HEK293 (cell line): ENCODE results near the gene ZNF442.

Source experiments
- EGR2 ChIP-seq: fragments of 450-650 bp; formaldehyde crosslinking; IDR thresholded peaks from 2 replicates; pipeline ENCODE4 v1.5.1; 2016; ENCODE audit warnings: low read depth, missing biosample characterization, missing genetic modification characterization
- GLI2 ChIP-seq: fragments of 450-650 bp; formaldehyde crosslinking; IDR thresholded peaks from 2 replicates; pipeline ENCODE4; 2017; ENCODE audit warnings: missing biosample characterization, missing genetic modification characterization, low read depth, borderline replicate concordance
- HOXA7 ChIP-seq: sonication (generic); formaldehyde crosslinking; IDR thresholded peaks from 2 replicates; pipeline ENCODE4 v1.8.1; 2022; ENCODE audit warnings: missing genetic modification reagents, borderline replicate concordance
- KLF16 ChIP-seq: fragments of 450-650 bp; formaldehyde crosslinking; IDR thresholded peaks from 2 replicates; pipeline ENCODE4 v1.5.1; 2017; ENCODE audit warnings: missing biosample characterization, missing genetic modification characterization
- KLF7 ChIP-seq: fragments of 450-650 bp; formaldehyde crosslinking; IDR thresholded peaks from 2 replicates; pipeline ENCODE4 v1.5.1; 2016; ENCODE audit warnings: missing biosample characterization, missing genetic modification characterization, borderline replicate concordance
- KLF9 ChIP-seq: fragments of 450-650 bp; formaldehyde crosslinking; IDR thresholded peaks from 2 replicates; pipeline ENCODE4 v1.5.1; 2016; ENCODE audit warnings: missing biosample characterization, missing genetic modification characterization, low read depth
- OVOL3 ChIP-seq: fragments of 450-650 bp; formaldehyde crosslinking; IDR thresholded peaks from 2 replicates; pipeline ENCODE4 v1.5.1; 2016; ENCODE audit warnings: missing biosample characterization, missing genetic modification characterization
- SETDB1 ChIP-seq: IDR thresholded peaks from one replicate; pipeline ENCODE4 v1.6.1; 2017; ENCODE audit warnings: mild to moderate bottlenecking, low read length, moderate library complexity, mixed read lengths; ENCODE audit not compliant: insufficient read length
- ZBTB17 ChIP-seq: fragments of 450-650 bp; formaldehyde crosslinking; IDR thresholded peaks from 2 replicates; pipeline ENCODE4 v1.5.1; 2016; ENCODE audit warnings: missing biosample characterization, missing genetic modification characterization
- ZBTB7A ChIP-seq: fragments of 450-650 bp; formaldehyde crosslinking; IDR thresholded peaks from 2 replicates; pipeline ENCODE4 v1.5.1; 2016; ENCODE audit warnings: low read depth, missing biosample characterization, missing genetic modification characterization
- ZFHX2 ChIP-seq: fragments of 450-650 bp; formaldehyde crosslinking; conservative IDR thresholded peaks from 2 replicates; pipeline ENCODE4 v1.5.1; 2016; ENCODE audit warnings: missing biosample characterization, missing genetic modification characterization
- ZIC2 ChIP-seq: fragments of 450-650 bp; formaldehyde crosslinking; IDR thresholded peaks from 2 replicates; pipeline ENCODE4 v1.5.1; 2016; ENCODE audit warnings: missing biosample characterization, missing genetic modification characterization
- ZNF112 ChIP-seq: fragments of 450-650 bp; formaldehyde crosslinking; IDR thresholded peaks from 2 replicates; pipeline ENCODE4 v1.5.0; 2017; ENCODE audit warnings: missing biosample characterization, missing genetic modification characterization
- ZNF140 ChIP-seq: fragments of 450-650 bp; formaldehyde crosslinking; IDR thresholded peaks from 2 replicates; pipeline ENCODE4 v1.5.1; 2016; ENCODE audit warnings: missing biosample characterization, missing genetic modification characterization
- ZNF169 ChIP-seq: fragments of 450-650 bp; formaldehyde crosslinking; IDR thresholded peaks from 2 replicates; pipeline ENCODE4 v1.5.1; 2016; ENCODE audit warnings: missing biosample characterization, missing genetic modification characterization
- ZNF174 ChIP-seq: fragments of 450-650 bp; formaldehyde crosslinking; IDR thresholded peaks from 2 replicates; pipeline ENCODE4 v1.5.0; 2017; ENCODE audit warnings: missing biosample characterization, mild to moderate bottlenecking, missing genetic modification characterization
- ZNF2 ChIP-seq: fragments of 450-650 bp; formaldehyde crosslinking; IDR thresholded peaks from 2 replicates; pipeline ENCODE4 v1.5.1; 2016; ENCODE audit warnings: missing biosample characterization, missing genetic modification characterization
- ZNF211 ChIP-seq: fragments of 450-650 bp; formaldehyde crosslinking; IDR thresholded peaks from 2 replicates; pipeline ENCODE4 v1.5.1; 2016; ENCODE audit warnings: low read depth, missing biosample characterization, missing genetic modification characterization
- ZNF214 ChIP-seq: fragments of 450-650 bp; formaldehyde crosslinking; IDR thresholded peaks from 2 replicates; pipeline ENCODE4 v1.5.1; 2017; ENCODE audit warnings: missing biosample characterization, mild to moderate bottlenecking, missing genetic modification characterization, borderline replicate concordance
- ZNF23 ChIP-seq: fragments of 450-650 bp; formaldehyde crosslinking; IDR thresholded peaks from 2 replicates; pipeline ENCODE4 v1.5.1; 2016; ENCODE audit warnings: missing biosample characterization, missing genetic modification characterization, borderline replicate concordance
- ZNF366 ChIP-seq: fragments of 450-650 bp; formaldehyde crosslinking; conservative IDR thresholded peaks from 2 replicates; pipeline ENCODE4 v1.5.1; 2016; ENCODE audit warnings: missing biosample characterization, missing genetic modification characterization
- ZNF391 ChIP-seq: fragments of 450-650 bp; formaldehyde crosslinking; IDR thresholded peaks from 2 replicates; pipeline ENCODE4 v1.5.1; 2016; ENCODE audit warnings: low read depth, missing biosample characterization, missing genetic modification characterization, borderline replicate concordance
- ZNF394 ChIP-seq: fragments of 450-650 bp; formaldehyde crosslinking; IDR thresholded peaks from 2 replicates; pipeline ENCODE4 v1.5.1; 2016; ENCODE audit warnings: missing biosample characterization, missing genetic modification characterization, mild to moderate bottlenecking, moderate library complexity, borderline replicate concordance
- ZNF501 ChIP-seq: fragments of 450-650 bp; formaldehyde crosslinking; IDR thresholded peaks from 2 replicates; pipeline ENCODE4 v1.5.1; 2016; ENCODE audit warnings: missing biosample characterization, missing genetic modification characterization
- ZNF510 ChIP-seq: fragments of 450-650 bp; formaldehyde crosslinking; IDR thresholded peaks from 2 replicates; pipeline ENCODE4 v1.5.1; 2018; ENCODE audit warnings: mild to moderate bottlenecking, missing genetic modification characterization, missing biosample characterization; ENCODE audit not compliant: insufficient replicate concordance
- ZNF549 ChIP-seq: fragments of 450-650 bp; IDR thresholded peaks from 2 replicates; pipeline ENCODE4 v1.5.1; 2018; ENCODE audit warnings: missing biosample characterization, missing genetic modification characterization, mild to moderate bottlenecking, inconsistent platforms, moderate library complexity
- ZNF600 ChIP-seq: fragments of 450-650 bp; formaldehyde crosslinking; IDR thresholded peaks from 2 replicates; pipeline ENCODE4 v1.5.1; 2016; ENCODE audit warnings: missing biosample characterization, missing genetic modification characterization
- ZNF623 ChIP-seq: fragments of 450-650 bp; formaldehyde crosslinking; IDR thresholded peaks from 2 replicates; pipeline ENCODE4 v1.5.1; 2016; ENCODE audit warnings: missing biosample characterization, missing genetic modification characterization
- ZNF654 ChIP-seq: fragments of 450-650 bp; formaldehyde crosslinking; IDR thresholded peaks from 2 replicates; pipeline ENCODE4 v1.5.1; 2016; ENCODE audit warnings: low read depth, missing biosample characterization, missing genetic modification characterization
- ZNF658 ChIP-seq: fragments of 450-650 bp; formaldehyde crosslinking; IDR thresholded peaks from 2 replicates; pipeline ENCODE4; 2016; ENCODE audit warnings: missing biosample characterization, missing genetic modification characterization
- ZSCAN23 ChIP-seq: fragments of 450-650 bp; formaldehyde crosslinking; IDR thresholded peaks from 2 replicates; pipeline ENCODE4 v1.5.1; 2016; ENCODE audit warnings: missing biosample characterization, missing genetic modification characterization
- TF ChIP-seq, protein P1 (sequence below): fragments of 450-650 bp; formaldehyde crosslinking; IDR thresholded peaks from 2 replicates; pipeline ENCODE4 v1.5.1; 2016; ENCODE audit warnings: missing biosample characterization, missing genetic modification characterization
- TF ChIP-seq, protein P2 (sequence below): fragments of 450-650 bp; formaldehyde crosslinking; IDR thresholded peaks from 2 replicates; pipeline ENCODE4 v1.5.1; 2016; ENCODE audit warnings: missing biosample characterization, missing genetic modification characterization
- TF ChIP-seq, protein P3 (sequence below): fragments of 450-650 bp; formaldehyde crosslinking; IDR thresholded peaks from 2 replicates; pipeline ENCODE4 v1.5.1; 2016; ENCODE audit warnings: missing biosample characterization, missing genetic modification characterization, low read depth
- TF ChIP-seq, protein P4 (sequence below): fragments of 450-650 bp; formaldehyde crosslinking; IDR thresholded peaks from 2 replicates; pipeline ENCODE4 v1.5.1; 2016; ENCODE audit warnings: missing biosample characterization, missing genetic modification characterization

Gene ZNF442

DNA sequence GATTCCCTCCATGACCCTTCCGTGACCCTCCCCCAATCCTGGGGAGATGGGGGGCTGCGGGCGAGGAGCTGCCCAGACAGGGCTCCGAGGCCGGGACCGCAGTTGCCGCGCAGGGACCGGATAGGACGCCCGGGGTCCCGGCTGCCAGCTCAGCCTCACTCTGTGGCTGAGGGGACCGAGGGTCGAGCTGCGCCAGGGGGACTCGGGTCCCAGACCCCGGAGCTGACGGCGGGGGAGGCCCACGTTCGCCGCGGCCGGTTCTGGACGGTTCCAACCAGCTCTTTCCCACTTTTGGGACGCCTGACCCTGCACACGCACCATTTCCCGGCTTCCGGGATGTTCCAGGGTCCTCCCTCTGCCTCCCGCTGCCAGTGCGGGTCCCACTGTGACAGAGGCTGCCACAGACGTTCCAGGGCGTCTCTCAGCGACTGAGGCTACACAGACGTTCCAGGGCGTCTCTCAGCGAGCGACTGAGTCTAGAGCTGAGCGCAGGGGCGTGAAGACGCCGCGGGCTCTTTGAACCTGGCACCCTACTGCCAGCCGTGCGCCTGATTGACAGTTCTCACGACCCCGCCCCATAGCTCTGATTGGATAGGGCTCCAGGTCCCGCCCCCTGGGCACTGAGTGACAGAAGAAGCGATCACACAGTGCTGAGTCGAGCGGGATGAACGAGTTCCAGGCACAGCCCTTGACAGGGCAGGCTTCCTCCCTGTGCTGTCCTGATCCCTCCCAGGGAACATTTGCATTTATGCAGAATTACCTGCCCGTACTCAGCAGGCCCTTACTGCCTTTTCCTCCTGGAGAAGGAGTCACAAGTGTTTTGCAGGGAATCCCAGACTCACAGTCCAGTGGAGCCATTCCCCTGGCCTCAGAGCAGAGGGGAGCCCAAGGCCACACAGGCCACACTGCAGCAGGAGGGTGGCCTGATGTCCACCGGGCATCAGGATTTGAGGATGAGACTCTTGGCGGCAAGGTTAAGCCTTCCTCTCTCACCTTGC lies 32.0 kb downstream of the ZNF442 start, which contains the start of gene ZNF563 (continued):
- TF ChIP-seq, protein P1, sequence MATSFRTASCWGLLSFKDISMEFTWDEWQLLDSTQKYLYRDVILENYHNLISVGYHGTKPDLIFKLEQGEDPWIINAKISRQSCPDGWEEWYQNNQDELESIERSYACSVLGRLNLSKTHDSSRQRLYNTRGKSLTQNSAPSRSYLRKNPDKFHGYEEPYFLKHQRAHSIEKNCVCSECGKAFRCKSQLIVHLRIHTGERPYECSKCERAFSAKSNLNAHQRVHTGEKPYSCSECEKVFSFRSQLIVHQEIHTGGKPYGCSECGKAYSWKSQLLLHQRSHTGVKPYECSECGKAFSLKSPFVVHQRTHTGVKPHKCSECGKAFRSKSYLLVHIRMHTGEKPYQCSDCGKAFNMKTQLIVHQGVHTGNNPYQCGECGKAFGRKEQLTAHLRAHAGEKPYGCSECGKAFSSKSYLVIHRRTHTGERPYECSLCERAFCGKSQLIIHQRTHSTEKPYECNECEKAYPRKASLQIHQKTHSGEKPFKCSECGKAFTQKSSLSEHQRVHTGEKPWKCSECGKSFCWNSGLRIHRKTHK = no peak
- no peak for TF ChIP-seq ZNF23 (tag by site-specific recombination)
- no peak for TF ChIP-seq ZNF654
- no peak for TF ChIP-seq ZNF214 (tag by site-specific recombination)
- no peak for TF ChIP-seq KLF16 (tag by site-specific recombination)
- TF ChIP-seq ZNF140 (tag by site-specific recombination) = no peak
- TF ChIP-seq KLF7 = no peak
- no peak for TF ChIP-seq ZNF501 (tag by site-specific recombination)
- TF ChIP-seq ZNF600 = peak; percentile 54; the same call in 1 of the 2 replicates
- peak; percentile 79 for TF ChIP-seq ZBTB17 (tag by site-specific recombination)
- TF ChIP-seq, protein P2, sequence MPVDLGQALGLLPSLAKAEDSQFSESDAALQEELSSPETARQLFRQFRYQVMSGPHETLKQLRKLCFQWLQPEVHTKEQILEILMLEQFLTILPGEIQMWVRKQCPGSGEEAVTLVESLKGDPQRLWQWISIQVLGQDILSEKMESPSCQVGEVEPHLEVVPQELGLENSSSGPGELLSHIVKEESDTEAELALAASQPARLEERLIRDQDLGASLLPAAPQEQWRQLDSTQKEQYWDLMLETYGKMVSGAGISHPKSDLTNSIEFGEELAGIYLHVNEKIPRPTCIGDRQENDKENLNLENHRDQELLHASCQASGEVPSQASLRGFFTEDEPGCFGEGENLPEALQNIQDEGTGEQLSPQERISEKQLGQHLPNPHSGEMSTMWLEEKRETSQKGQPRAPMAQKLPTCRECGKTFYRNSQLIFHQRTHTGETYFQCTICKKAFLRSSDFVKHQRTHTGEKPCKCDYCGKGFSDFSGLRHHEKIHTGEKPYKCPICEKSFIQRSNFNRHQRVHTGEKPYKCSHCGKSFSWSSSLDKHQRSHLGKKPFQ = no peak
- no peak for TF ChIP-seq ZNF394 (tag by site-specific recombination)
- no peak for TF ChIP-seq ZNF169 (tag by site-specific recombination)
- no peak for TF ChIP-seq ZNF658 (tag by site-specific recombination)
- TF ChIP-seq ZFHX2 = no peak
- no peak for TF ChIP-seq GLI2 (tag by site-specific recombination)
- TF ChIP-seq ZNF174 (tag by site-specific recombination) = no peak
- no peak for TF ChIP-seq KLF9 (tag by site-specific recombination)
- TF ChIP-seq ZSCAN23 (tag by site-specific recombination) = no peak
- TF ChIP-seq, protein P3, sequence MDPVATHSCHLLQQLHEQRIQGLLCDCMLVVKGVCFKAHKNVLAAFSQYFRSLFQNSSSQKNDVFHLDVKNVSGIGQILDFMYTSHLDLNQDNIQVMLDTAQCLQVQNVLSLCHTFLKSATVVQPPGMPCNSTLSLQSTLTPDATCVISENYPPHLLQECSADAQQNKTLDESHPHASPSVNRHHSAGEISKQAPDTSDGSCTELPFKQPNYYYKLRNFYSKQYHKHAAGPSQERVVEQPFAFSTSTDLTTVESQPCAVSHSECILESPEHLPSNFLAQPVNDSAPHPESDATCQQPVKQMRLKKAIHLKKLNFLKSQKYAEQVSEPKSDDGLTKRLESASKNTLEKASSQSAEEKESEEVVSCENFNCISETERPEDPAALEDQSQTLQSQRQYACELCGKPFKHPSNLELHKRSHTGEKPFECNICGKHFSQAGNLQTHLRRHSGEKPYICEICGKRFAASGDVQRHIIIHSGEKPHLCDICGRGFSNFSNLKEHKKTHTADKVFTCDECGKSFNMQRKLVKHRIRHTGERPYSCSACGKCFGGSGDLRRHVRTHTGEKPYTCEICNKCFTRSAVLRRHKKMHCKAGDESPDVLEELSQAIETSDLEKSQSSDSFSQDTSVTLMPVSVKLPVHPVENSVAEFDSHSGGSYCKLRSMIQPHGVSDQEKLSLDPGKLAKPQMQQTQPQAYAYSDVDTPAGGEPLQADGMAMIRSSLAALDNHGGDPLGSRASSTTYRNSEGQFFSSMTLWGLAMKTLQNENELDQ (tag by site-specific recombination) = no peak
- TF ChIP-seq ZNF366 (tag by site-specific recombination) = no peak
- no peak for TF ChIP-seq ZNF211 (tag by site-specific recombination)
- TF ChIP-seq ZNF549 = no peak
- TF ChIP-seq, protein P4, sequence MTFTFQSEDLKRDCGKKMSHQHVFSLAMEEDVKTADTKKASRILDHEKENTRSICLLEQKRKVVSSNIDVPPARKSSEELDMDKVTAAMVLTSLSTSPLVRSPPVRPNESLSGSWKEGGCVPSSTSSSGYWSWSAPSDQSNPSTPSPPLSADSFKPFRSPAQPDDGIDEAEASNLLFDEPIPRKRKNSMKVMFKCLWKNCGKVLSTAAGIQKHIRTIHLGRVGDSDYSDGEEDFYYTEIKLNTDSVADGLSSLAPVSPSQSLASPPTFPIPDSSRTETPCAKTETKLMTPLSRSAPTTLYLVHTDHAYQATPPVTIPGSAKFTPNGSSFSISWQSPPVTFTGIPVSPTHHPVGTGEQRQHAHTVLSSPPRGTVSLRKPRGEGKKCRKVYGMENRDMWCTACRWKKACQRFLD = no peak
- TF ChIP-seq ZIC2 = peak; percentile 87
- no peak for TF ChIP-seq SETDB1
- no peak for TF ChIP-seq HOXA7
- TF ChIP-seq ZNF510 (tag by site-specific recombination) = no peak
- TF ChIP-seq ZNF112 (tag by site-specific recombination) = no peak
- no peak for TF ChIP-seq ZBTB7A
- no peak for TF ChIP-seq ZNF2
- TF ChIP-seq EGR2 (tag by site-specific recombination) = no peak
- no peak for TF ChIP-seq ZNF623
- TF ChIP-seq ZNF391 (tag by site-specific recombination) = no peak
- TF ChIP-seq OVOL3 (tag by site-specific recombination) = no peak
